Cardiac atrium fibroblast (primary cell): Measurements from ENCODE around the gene PF4V1. TPM values are rescaled to one million over a fixed set of nuclear protein-coding genes. Genes with fewer than 3 reads are reported as not detected.

Experiments used
- total RNA-seq: library from RNA; depleted of rRNA; stranded (reverse); fragments of >200 nt; gene quantifications from 2 replicates; pipeline ENCODE4 v1.2.3, GENCODE V29; 2015

The PF4V1 gene
- 0.90 and 4.9 TPM in 2 replicates for total RNA-seq

GRCh38 chr4:73853246-73853704, at the start of gene PF4V1:
TSS of gene PF4V1 (plus strand) at chr4:73853296. CDS start at chr4:73853363, 67 bp downstream.

GRCh38 chr4:73836373-73837279, 16.5 kb upstream of the PF4V1 start, which contains the start of gene CXCL6:
TSS of gene CXCL6 (plus strand) at chr4:73836678. CDS start at chr4:73836751, 73 bp downstream.

GRCh38 chr4:73869130-73870055, 16.3 kb downstream of the PF4V1 start, which contains the start of gene CXCL1:
TSS of gene CXCL1 (plus strand) at chr4:73869393. CDS start at chr4:73869471, 78 bp downstream.

Other genes with a start within 250 kb of the PF4V1 start
- not detected in 2 replicates for gene RASSF6, start 232.9 kb upstream of the PF4V1 start, total RNA-seq
- gene CXCL8, start 112.7 kb upstream of the PF4V1 start, total RNA-seq, result 343 and 870 TPM in 2 replicates
- gene CXCL6, start 16.6 kb upstream of the PF4V1 start, total RNA-seq, result 42.2 and 742 TPM in 2 replicates
- 191 and 1,056 TPM in 2 replicates for gene CXCL1, start 16.1 kb downstream of the PF4V1 start, total RNA-seq
- 8.3 and 66.1 TPM in 2 replicates for gene PF4, start 128.7 kb downstream of the PF4V1 start, total RNA-seq
- gene PPBP, start 134.9 kb downstream of the PF4V1 start, total RNA-seq, result not detected in 2 replicates
- 3.6 and 108 TPM in 2 replicates for gene CXCL5, start 145.4 kb downstream of the PF4V1 start, total RNA-seq
- 7.0 and 46.5 TPM in 2 replicates for gene CXCL3, start 185.4 kb downstream of the PF4V1 start, total RNA-seq
- 99.5 and 175 TPM in 2 replicates for gene CXCL2, start 245.9 kb downstream of the PF4V1 start, total RNA-seq